ENCODE results near the gene BEAN1. TPM values are rescaled to one million over a fixed set of nuclear protein-coding genes. Genes with fewer than 3 reads are reported as not detected.

The BEAN1 gene
- total RNA-seq, 1 experiment from 2014 or later: 0.24 TPM

DNA sequence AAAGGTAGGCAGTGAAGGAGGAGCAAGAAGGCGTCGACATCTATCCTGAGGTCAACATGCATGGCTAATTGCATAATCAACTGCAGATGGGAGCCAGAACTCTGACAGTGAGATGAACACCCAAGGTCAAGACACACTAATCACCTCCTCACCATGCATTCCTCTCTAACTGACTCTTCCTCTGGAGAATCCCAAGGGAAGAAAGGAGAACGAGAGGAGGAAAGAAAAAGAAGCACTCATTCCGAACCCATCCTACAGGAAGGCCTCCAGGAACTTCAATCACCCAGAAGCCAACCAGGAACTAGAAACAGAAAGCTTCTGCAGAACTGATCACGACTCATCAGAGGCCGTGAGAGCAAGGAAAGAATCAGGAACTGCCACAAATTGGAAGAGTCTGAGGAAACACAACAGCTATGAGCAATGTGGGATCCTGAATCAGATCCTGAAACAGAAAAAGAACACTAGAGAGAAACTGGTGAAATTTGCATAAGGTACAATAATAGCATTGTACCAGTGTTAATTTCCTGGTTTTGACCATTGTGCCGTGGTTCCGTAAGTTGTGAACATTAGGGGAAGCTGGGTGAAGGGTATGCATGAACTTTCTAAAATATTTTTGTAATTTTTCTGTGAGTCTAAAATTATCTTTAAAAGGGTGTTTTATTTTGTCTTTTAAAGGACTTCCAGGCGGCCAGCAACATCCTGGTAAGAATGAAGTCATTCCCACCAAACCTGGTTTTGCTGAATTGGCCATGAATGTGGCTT is 10.0 kb upstream of the BEAN1 start:
- no peak overlapping the region for H4K5ac ChIP-seq (ENCODE audit: insufficient read length, low read depth, low read length)
- no peak overlapping the region for H4K91ac ChIP-seq (ENCODE audit: insufficient read length, low read depth, low read length)
- H3K79me2 ChIP-seq (ENCODE audit: insufficient read depth, low read length): no peaks in the 10 kb centered on the region
- no peaks in the 10 kb centered on the region for H3K23me2 ChIP-seq (ENCODE audit: insufficient read length, low read depth, low read length, poor library complexity, severe bottlenecking)
- no peaks in the 10 kb centered on the region for H4K20me1 ChIP-seq (ENCODE audit: control insufficient read depth, insufficient read depth, insufficient read length)
- no peak overlapping the region for H3K4me2 ChIP-seq (ENCODE audit: insufficient read depth, insufficient read length, low read length)
- no peak overlapping the region for H3K56ac ChIP-seq (ENCODE audit: insufficient read length, low read depth, low read length)
- no peak overlapping the region for H2BK12ac ChIP-seq (ENCODE audit: insufficient read length, low read depth, low read length)
- Mint-ChIP-seq H3K4me3 (no peak overlapping the region), H3K9me3 (peaks cover 8 to 13% of the 10 kb centered on the region in 2 experiments), H3K27me3 (ENCODE audit: low read depth) (peaks cover 48% of the 10 kb centered on the region), H3K36me3 (ENCODE audit: insufficient read depth in 1 of 3, low read depth in 3 of 3) (peaks cover 2 to 7% (median 4%) of the 10 kb centered on the region in 3 experiments; a peak in 5 of 7 replicates), H3K27ac (peak overlapping the region in 1 of 3 experiments; percentile 33; a peak in 2 of 7 replicates), H3K4me1 (peaks cover 0 to 6% of the 10 kb centered on the region in 2 experiments; a peak in 2 of 4 replicates)
- H3K14ac ChIP-seq (ENCODE audit: insufficient read depth, low read length): no peak overlapping the region
- H3K27ac ChIP-seq (ENCODE audit: insufficient read length, low read depth, low read length): no peak overlapping the region
- DNase-seq: no peak
- TF ChIP-seq, protein P1, sequence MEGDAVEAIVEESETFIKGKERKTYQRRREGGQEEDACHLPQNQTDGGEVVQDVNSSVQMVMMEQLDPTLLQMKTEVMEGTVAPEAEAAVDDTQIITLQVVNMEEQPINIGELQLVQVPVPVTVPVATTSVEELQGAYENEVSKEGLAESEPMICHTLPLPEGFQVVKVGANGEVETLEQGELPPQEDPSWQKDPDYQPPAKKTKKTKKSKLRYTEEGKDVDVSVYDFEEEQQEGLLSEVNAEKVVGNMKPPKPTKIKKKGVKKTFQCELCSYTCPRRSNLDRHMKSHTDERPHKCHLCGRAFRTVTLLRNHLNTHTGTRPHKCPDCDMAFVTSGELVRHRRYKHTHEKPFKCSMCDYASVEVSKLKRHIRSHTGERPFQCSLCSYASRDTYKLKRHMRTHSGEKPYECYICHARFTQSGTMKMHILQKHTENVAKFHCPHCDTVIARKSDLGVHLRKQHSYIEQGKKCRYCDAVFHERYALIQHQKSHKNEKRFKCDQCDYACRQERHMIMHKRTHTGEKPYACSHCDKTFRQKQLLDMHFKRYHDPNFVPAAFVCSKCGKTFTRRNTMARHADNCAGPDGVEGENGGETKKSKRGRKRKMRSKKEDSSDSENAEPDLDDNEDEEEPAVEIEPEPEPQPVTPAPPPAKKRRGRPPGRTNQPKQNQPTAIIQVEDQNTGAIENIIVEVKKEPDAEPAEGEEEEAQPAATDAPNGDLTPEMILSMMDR (conservative IDR thresholded peaks at IDR 0.05): no peak
- WGBS (ENCODE audit: extremely low coverage, insufficient read length, low lambda C conversion rate): no CpG with 5 or more reads among the region's 9 CpGs
- H2BK20ac ChIP-seq (ENCODE audit: low read depth, low read length, poor library complexity, severe bottlenecking): no peak overlapping the region
- H3T11ph ChIP-seq (ENCODE audit: low read length): no peak overlapping the region
- H3K9ac ChIP-seq (ENCODE audit: extremely low read depth, insufficient read length, low read length): no peak overlapping the region
- H2AFZ ChIP-seq (ENCODE audit: low read length): no peak overlapping the region
- H2BK15ac ChIP-seq (ENCODE audit: low read depth, low read length): no peak overlapping the region
- H3K18ac ChIP-seq (ENCODE audit: insufficient read length, low read depth, low read length): no peak overlapping the region
- no peak overlapping the region for H4K8ac ChIP-seq (replicated peaks; ENCODE audit: insufficient read length, low read depth, low read length)
- H3K79me1 ChIP-seq (ENCODE audit: insufficient read depth, low read depth, low read length, poor library complexity, severe bottlenecking): no peaks in the 10 kb centered on the region
- H2AK5ac ChIP-seq (ENCODE audit: insufficient read length, low read length): no peak overlapping the region
- H3K27me3 ChIP-seq (ENCODE audit: insufficient read depth, low read length): no peaks in the 10 kb centered on the region
- no peak overlapping the region for H3K23ac ChIP-seq (ENCODE audit: insufficient read length, low read depth, low read length)
- H2BK5ac ChIP-seq (ENCODE audit: insufficient read length, low read length): no peak overlapping the region
- no peaks in the 10 kb centered on the region for H3K4me1 ChIP-seq (ENCODE audit: insufficient read depth, low read length)
- H3K9me3 ChIP-seq (ENCODE audit: control insufficient read depth, low read depth, low read length): no peaks in the 10 kb centered on the region
- H2BK120ac ChIP-seq (ENCODE audit: low read depth, low read length, poor library complexity, severe bottlenecking): no peak overlapping the region
- H3K4ac ChIP-seq (ENCODE audit: low read depth, low read length): no peak overlapping the region
